ENCODE results near the gene CHD1L. TPM values are rescaled to one million over a fixed set of nuclear protein-coding genes. Genes with fewer than 3 reads are reported as not detected.

Gene CHD1L
- total RNA-seq, 6 experiments from 2014 or later = 21.7 to 34.3 (median 28.8) TPM

GRCh38 chr1:147204080-147204479 is 38.4 kb upstream of the CHD1L start:
- Histone ChIP-seq H3K4me1 (peaks cover 0 to 5% (median 0%) of the 10 kb centered on the region in 4 donors), H3K4me3 (no peak overlapping the region), H3K9me3 (no peaks in the 10 kb centered on the region), H3K27ac (no peak overlapping the region), H3K36me3 (peaks cover 0 to 58% (median 21%) of the 10 kb centered on the region in 4 donors), H3K27me3 (no peaks in the 10 kb centered on the region)
- ATAC-seq (no peak), DNase-seq (no peak)
- 88% methylated on average over 3 of the region's 3 CpGs for WGBS (ENCODE audit: insufficient coverage, low coverage, low lambda C conversion rate, missing lambda C conversion rate)
- TF ChIP-seq CTCF (IDR thresholded peaks at IDR 0.05) = no peak
- TF ChIP-seq POLR2A (IDR thresholded peaks at IDR 0.05) = no peak
- intact Hi-C loops (cut with DNase I) = no loop called here

GRCh38 chr1:147207192-147207591 is 35.3 kb upstream of the CHD1L start:
- DNase-seq = no peak
- Histone ChIP-seq H3K4me1 (peaks cover 0 to 36% (median 10%) of the 10 kb centered on the region in 4 donors), H3K36me3 (peaks cover 0 to 72% (median 27%) of the 10 kb centered on the region in 4 donors), H3K27ac (no peak overlapping the region), H3K9me3 (no peaks in the 10 kb centered on the region), H3K4me3 (no peak overlapping the region), H3K27me3 (no peaks in the 10 kb centered on the region)
- 89% methylated on average over 1 of the region's 1 CpG for WGBS (ENCODE audit: insufficient coverage, low coverage, low lambda C conversion rate, missing lambda C conversion rate)
- no peak for TF ChIP-seq POLR2A (IDR thresholded peaks at IDR 0.05)
- no peak for TF ChIP-seq CTCF (IDR thresholded peaks at IDR 0.05)
- no peak for ATAC-seq
- intact Hi-C loops (cut with DNase I) = no loop called here

- Histone ChIP-seq H3K4me1 (peaks cover 0 to 51% (median 14%) of the 10 kb centered on the region in 4 donors), H3K4me3 (no peak overlapping the region), H3K9me3 (no peaks in the 10 kb centered on the region), H3K27me3 (no peaks in the 10 kb centered on the region), H3K27ac (no peak overlapping the region), H3K36me3 (peaks cover 0 to 72% (median 29%) of the 10 kb centered on the region in 4 donors)
- DNase-seq (no peak), ATAC-seq (peak in 3 of 4 donors; percentile 8 to 18 (median 13))
- intact Hi-C loops (cut with DNase I) = no loop called here
- 78% methylated on average over 6 of the region's 7 CpGs for WGBS (ENCODE audit: insufficient coverage, low coverage, low lambda C conversion rate, missing lambda C conversion rate)
- TF ChIP-seq POLR2A (IDR thresholded peaks at IDR 0.05) (no peak), CTCF (IDR thresholded peaks at IDR 0.05) (no peak)
These were observed 33.9 kb upstream of the CHD1L start for GRCh38 chr1:147208619-147209018.

- Histone ChIP-seq H3K27me3 (no peaks in the 10 kb centered on the region), H3K9me3 (no peaks in the 10 kb centered on the region), H3K4me1 (peaks cover 0 to 66% (median 20%) of the 10 kb centered on the region in 4 donors), H3K36me3 (peaks cover 0 to 66% (median 22%) of the 10 kb centered on the region in 4 donors), H3K27ac (peak overlapping the region in 1 of 3 donors; percentile 26), H3K4me3 (no peak overlapping the region)
- intact Hi-C loops (cut with DNase I) = no loop called here
- no peak for DNase-seq
- 68% methylated on average over 3 of the region's 3 CpGs for WGBS (ENCODE audit: insufficient coverage, low coverage, low lambda C conversion rate, missing lambda C conversion rate)
- ATAC-seq = peak in 3 of 4 donors; percentile 23 to 51 (median 39)
- TF ChIP-seq POLR2A (IDR thresholded peaks at IDR 0.05) = no peak
- TF ChIP-seq CTCF (IDR thresholded peaks at IDR 0.05) = no peak
These were observed 32.4 kb upstream of the CHD1L start for GRCh38 chr1:147209825-147210821.
